Activated gamma-delta T cell treated with Interleukin-2 at 50 U/mL for 16 hours (primary cell): Measurements from ENCODE around the gene HSPA12B.

Source experiments
- DNase-seq: peaks from one replicate; pipeline ENCODE4 v3.0.0-alpha.2; 2020

HSPA12B gene

GRCh38 chr20:3732327-3733118, at the start of gene HSPA12B:
Gene HSPA12B (plus strand): TSS chr20:3732685. CDS start chr20:3738675, 5,990 bp downstream.
- no peak for DNase-seq

DNA sequence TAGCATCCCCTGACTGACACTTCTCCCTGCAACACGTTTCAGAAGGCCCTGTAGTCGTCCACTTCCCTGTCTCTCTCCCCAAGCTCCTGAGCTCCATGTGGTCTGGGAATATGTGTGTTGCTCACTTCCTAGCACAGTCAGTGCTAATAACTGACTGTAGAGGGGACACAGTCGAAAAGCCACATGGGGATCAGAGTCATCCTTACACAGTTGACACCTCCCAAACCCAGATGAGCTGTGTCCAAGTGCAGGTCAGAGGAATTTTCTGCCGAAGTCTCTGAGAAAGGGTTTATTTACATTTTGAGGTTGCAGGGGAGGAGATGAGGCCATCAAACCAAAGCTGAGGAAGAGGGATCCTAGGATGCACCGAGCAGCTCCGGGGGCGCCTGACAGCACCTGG, 47.1 kb upstream of the HSPA12B start:
- DNase-seq = no peak

DNA sequence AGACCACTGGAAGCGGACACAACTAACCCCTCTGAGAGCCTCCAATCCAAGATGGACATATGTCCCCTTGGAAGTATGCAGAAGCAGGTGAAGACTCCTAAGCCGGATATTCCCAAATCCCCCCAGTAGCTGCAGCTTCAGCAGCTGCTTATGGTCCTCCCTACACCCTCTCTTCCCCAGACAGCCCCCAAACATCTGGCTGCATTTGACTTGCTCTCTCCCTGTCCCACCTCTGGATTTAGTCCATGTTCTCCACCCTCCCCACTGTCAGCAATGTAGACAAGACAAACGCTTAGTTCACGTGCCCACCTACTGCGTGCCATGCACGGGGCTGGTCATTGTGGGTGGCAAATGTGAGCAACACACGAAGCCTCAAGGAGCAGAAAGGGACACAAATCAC, 46.1 kb upstream of the HSPA12B start:
- DNase-seq = no peak

DNA sequence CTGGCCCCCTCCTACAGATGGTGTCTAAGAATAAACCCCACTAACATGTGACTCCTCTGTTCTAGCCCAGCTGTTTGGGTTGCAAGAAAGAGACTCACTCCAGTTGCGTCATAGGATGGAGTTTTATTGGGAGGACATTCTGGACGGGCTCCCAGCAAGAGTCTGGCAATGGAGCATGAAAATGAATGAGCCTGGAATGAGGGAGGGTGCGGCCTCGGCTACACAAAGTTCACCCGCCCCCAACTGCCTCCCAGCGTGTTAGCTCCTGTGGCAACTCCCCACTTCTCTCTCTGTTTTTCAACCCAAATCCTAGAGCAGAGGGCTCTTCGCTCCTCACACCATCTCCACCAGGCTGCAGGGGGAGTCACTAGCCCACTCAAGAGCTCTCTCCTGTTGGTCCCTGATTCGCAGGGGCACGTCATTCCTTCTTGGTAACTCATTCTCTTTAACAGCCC, 45.6 kb upstream of the HSPA12B start:
- DNase-seq = no peak

- no peak for DNase-seq
Measured at GRCh38 chr20:3687655-3688054, 44.8 kb upstream of the HSPA12B start.

GRCh38 chr20:3689978-3690377, 42.5 kb upstream of the HSPA12B start:
- no peak for DNase-seq

GRCh38 chr20:3690413-3690812, 42.1 kb upstream of the HSPA12B start:
- DNase-seq = no peak

GRCh38 chr20:3691306-3691705, 41.2 kb upstream of the HSPA12B start:
- DNase-seq = no peak

GRCh38 chr20:3691897-3692296, 40.6 kb upstream of the HSPA12B start:
- DNase-seq = no peak

- no peak for DNase-seq
Measured at GRCh38 chr20:3692706-3693294, 39.7 kb upstream of the HSPA12B start.

DNA sequence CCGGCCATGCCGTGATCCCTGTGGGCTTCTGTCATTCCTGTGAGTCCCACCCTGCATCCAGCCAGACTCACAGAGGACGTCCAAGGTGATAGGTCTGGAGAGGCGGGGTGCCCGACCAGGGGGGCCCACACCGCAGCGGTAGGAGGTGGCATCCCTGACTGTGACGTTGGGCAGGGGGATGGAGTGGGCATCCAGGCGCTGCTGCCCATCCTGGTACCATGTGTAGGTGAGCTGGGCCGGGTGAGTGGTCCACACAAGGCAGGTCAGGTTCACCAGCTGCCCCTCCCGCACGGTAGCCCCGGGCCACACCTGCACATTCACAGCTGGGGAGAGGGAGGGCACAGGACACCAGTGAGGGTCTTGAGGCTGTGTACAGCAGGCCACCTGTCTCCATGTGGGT, 39.1 kb upstream of the HSPA12B start:
- no peak for DNase-seq

GRCh38 chr20:3694864-3695263, 37.6 kb upstream of the HSPA12B start:
- DNase-seq = no peak

GRCh38 chr20:3696200-3696599, 36.3 kb upstream of the HSPA12B start:
- DNase-seq = no peak

DNA sequence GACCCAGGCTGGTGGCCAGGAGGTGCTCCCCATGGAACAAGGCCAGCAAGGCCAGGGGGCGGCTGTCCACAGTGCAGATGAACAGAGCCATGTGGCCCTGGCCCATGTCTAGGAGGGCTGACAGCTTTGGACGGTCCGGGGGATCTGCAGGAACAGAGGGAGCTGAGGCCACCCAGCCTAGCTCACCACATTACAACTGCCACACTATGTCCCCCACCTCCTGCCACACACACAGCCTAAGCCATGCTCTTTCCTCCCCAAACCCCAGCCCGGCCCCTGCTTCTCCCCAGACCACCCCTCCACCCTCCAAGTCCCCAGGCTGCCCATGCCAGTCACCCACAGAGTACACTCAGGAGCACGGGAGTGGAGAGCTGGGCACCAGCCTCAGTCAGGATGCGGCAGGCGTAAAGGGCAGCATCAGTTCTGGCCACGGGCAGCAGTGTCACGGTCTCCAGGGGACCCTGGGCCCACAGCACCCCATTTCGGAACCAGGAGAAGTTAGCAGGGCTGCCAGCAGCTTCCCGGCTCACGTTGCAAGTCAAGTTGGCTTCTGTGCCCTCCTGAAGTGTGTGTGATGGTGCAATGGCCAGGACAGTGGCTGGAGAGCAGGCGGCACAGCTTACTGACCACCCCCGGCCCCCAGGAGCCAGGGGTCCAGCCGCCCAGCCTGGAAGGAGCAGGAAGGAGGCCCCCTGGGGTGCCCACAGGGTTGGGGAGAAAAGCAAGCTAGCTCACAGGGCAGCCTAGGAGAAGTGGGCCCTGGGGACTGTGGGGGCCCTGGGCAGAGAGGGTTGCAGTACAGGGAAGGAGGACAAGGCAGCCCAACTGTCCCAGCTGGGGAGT, 35.5 kb upstream of the HSPA12B start:
- DNase-seq = no peak

DNA sequence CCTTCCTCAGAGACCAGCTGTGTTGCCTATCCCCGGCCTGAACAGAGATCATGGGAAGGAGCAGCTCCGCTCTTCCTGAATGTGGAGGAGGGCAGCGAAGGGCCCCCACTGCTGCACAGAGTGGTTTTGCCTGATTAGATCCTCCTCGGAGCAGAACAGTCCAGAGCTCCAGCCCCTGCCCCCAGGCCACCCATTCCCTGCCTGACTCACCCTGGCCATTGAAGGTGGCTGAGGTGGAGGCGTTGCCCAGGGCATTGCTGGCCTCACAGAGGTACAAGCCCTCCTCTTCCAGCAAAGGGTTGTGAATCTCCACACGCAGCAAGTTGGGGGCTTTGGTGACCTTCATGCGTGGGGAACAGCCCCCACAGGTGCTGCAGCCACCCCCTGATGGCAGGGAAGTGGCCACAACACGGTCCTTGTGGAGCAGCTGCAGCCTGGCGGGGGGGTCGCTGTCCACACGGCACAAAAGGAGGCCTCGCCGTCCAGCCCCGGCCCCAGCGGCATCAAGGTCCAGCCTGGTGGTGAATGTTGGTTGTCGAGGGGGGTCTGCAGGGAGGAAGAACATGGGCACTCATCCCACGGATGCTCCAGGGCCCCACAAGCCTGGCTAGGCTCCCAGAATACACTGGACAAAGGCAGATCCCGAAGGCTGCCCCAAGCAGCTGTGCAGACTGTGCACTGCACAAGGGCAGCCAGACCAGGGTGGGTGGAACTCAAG, 34.7 kb upstream of the HSPA12B start:
- no peak for DNase-seq

GRCh38 chr20:3698591-3699001, 33.9 kb upstream of the HSPA12B start:
- DNase-seq = no peak

DNA sequence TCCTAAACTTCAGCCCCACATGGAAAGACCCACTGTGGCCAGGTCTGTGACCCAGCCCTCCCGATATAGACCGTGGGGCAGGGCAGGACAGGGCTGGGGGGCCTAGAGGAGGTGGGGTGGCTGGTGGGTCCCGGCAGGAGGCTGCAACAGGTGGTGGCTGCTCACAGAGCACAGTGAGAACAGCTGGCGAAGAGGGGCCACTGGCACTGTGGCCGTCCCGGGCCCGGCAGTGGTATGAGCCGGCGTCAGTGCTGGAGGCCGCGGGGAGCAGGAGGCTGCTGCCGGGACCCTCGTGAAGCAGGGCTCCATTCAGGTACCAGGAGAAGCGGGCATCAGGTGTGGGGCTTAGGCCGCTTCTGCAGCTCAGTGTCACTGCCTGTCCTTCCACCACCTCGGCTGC, 33.4 kb upstream of the HSPA12B start:
- DNase-seq = no peak

DNA sequence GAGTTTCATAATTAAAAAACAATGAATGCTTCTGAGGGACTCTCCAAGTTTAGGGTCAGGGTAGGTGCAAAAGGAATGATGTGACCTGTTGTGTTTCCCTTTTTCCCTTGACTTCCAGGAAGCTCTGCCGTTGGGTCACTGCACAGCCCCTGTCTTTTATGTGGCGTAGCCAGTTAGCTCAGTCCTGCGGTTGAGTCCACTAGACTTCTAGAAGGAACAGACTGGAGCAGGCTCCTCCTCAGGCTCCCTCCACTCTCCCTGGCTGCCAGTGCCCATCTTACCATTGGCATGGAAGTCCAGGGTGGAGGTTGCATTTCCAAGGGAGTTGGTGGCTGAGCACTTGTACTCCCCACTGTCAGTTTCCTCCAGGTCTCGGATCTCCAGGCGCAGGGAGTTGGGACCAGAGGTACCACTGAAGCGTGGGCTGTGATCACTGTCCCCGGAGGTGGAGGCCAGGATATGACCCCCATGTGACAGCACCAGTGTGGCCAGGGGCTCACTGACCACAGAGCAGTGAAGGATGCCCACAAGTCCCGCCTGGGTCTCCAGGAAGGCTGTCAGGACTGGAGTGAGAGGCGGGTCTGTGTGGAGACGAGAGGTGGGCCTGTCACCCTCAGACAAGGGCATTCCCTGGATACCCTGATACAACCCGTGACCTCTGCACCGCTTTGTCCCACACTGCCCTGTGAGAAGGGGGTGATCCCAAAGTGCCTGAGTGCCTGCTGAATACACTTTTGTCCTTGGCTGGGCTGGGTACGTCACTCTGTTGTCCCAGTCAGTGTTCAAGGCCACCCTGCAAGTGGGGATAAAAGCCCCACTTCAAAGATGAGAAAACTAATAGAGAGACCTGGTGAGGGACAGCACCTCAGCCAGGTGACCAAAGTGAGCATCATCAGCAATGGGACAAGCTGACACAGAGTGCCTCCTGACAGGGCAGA, 31.2 kb upstream of the HSPA12B start:
- DNase-seq = no peak

DNA sequence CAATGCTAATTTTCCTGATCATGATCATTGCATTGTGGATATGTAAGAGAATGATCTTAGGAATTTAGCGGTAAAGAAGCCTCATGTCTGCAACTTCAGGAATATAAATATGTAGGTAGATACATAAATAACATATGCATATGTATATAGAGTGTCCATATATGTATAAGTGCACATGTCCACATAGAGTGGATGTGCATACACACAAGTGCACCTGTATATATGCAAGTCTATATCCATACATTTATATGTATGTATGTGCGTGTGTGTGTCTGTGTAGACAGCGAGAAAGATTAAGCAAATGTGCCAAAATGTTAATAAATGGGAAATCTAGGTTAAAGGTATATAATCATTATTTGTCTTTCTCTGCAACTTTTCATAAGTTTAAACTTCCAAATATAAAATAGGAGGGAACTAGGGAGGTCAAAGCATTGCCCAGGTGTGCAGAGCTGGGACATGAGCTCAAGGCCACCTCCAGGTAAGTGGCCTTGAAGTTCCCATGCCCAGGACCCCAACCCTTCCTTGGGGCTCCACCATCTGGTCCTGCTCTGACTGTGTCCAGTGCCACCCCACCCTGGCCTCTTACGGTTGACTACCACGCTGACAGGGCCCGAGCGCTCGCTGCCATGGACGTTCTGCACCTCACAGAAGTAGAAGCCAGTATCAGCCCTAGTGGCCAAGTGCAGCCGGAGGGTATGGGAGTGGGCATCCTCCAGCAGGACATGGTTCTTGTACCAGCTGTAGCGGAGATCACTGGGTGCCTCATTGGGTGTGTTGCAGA, 29.7 kb upstream of the HSPA12B start:
- no peak for DNase-seq

DNA sequence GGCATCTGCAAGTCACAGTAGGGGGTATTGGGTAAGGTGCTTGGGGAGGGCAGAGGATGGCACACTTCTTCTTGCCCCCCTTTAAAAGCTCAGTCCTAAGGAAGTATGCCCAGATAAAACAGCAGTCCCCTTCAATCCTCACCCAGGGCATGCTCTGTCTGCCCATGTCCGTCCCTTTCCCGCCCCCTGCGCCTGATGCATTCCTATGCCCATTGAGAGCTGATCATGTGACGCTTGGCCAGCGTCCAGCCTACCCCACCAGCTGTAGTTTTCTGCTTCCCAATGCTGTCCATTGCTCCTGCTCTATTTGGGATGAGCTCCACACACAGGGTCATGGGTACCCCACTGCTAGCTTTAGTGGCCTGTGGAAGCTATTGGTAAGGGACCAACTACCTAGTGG, 28.4 kb upstream of the HSPA12B start:
- DNase-seq = no peak

DNA sequence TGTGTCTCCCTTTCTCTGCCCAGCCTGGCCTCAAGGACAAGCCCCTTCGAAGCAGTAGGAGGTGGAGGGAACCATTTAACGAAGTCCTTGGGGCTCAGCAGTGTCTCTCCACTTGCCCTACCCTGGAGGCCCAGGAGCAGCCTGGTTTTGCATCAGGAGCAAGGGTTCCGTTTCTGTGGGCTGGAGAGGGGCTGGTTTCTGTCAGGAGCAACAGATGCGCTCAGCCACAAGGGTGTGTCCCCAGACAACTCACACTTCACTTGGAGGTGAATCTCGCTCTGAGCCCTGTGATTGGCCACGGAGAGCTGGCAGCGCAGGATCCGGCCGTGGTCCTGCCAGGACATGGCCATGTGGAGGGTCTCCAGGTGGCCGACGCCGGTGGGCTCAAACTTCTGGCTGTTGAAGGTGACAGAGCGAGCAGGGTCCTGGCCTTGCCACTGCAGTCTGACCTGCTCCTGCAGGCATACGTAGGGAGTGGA, 27.0 kb upstream of the HSPA12B start:
- DNase-seq = no peak
